H1 (cell line): Measurements from ENCODE around the gene SLIT3. TPM values are rescaled to one million over a fixed set of nuclear protein-coding genes. Genes with fewer than 3 reads are reported as not detected.

Experiments
- CTCF ChIA-PET: fragments of 300-600 bp; sonication (Branson Sonifier 250); formaldehyde crosslinking; loops from one replicate; lab custom pipeline; 2021; ENCODE audit not compliant: partially characterized antibody; lab: Charles Lee
- POLR2A ChIA-PET: fragments of 300-600 bp; sonication (Branson Sonifier 250); formaldehyde crosslinking; loops from one replicate; lab custom pipeline; 2021; ENCODE audit warnings: inconsistent platforms; ENCODE audit not compliant: partially characterized antibody; lab: Charles Lee
- DNase-seq, 2 experiments: peaks; one replicate each; pipeline versions ENCODE4 v3.0.0 to v3.0.0-alpha.2; 2010 to 2022; ENCODE audit warnings: low spot score in 2 of 2, low read depth in 1 of 2, mixed read lengths in 1 of 2
- FAIRE-seq: peaks from 2 replicates; lab custom pipeline; 2011; peaks lifted over from hg19 to GRCh38; lab: Jason Lieb, UNC
- H2AFZ ChIP-seq: 2 replicates; pipeline ENCODE4 v1.8.1; 2012; ENCODE audit warnings: low read length, inconsistent platforms
- H2AK5ac ChIP-seq: 2 replicates; pipeline ENCODE4 v1.6.1; 2013; ENCODE audit warnings: low read depth, low read length
- H2BK120ac ChIP-seq: replicated peaks from 2 replicates; pipeline ENCODE3; 2013; ENCODE audit warnings: low read depth, low read length, inconsistent platforms
- H2BK12ac ChIP-seq: 2 replicates; pipeline ENCODE4 v1.6.1; 2013; ENCODE audit warnings: low read depth, low read length
- H2BK15ac ChIP-seq: 2 replicates; pipeline ENCODE4 v1.6.1; 2013; ENCODE audit warnings: low read length
- H2BK20ac ChIP-seq: 2 replicates; pipeline ENCODE4 v1.6.1; 2013; ENCODE audit warnings: low read length
- H2BK5ac ChIP-seq: 2 replicates; pipeline ENCODE4 v1.6.1; 2013; ENCODE audit warnings: low read depth, low read length
- H3K14ac ChIP-seq: 2 replicates; pipeline ENCODE4 v1.6.1; 2013; ENCODE audit warnings: inconsistent platforms; ENCODE audit not compliant: insufficient read length
- H3K18ac ChIP-seq: 2 replicates; pipeline ENCODE4 v1.6.1; 2013; ENCODE audit warnings: low read length; ENCODE audit errors: extremely low read depth
- H3K23ac ChIP-seq: 2 replicates; pipeline ENCODE4 v1.6.1; 2013; ENCODE audit warnings: inconsistent platforms; ENCODE audit not compliant: insufficient read length
- H3K23me2 ChIP-seq: 2 replicates; pipeline ENCODE4 v1.6.1; 2013; ENCODE audit warnings: low read depth, low read length
- H3K27ac ChIP-seq: 2 replicates; pipeline ENCODE4 v1.6.1; 2011; ENCODE audit warnings: low read depth, low read length, inconsistent platforms
- H3K27me3 ChIP-seq, 4 experiments: replicated peaks in 1 of 4; 1 replicate in 1 of 4; 2 replicates in 3 of 4; pipeline versions ENCODE4 v1.6.1 to v1.8.1; 2011 to 2013; ENCODE audit warnings: low read length in 3 of 4, mild to moderate bottlenecking in 3 of 4, inconsistent platforms in 2 of 4, mixed read lengths in 2 of 4, moderate library complexity in 1 of 4; ENCODE audit not compliant: control insufficient read depth in 3 of 4, insufficient read depth in 3 of 4; ENCODE audit errors: extremely low read depth in 1 of 4
- H3K36me3 ChIP-seq, 4 experiments: 2 replicates each; pipeline versions ENCODE4 v1.6.1 to v1.8.1; 2011 to 2013; ENCODE audit warnings: mild to moderate bottlenecking in 4 of 4, low read length in 3 of 4, moderate library complexity in 2 of 4, control low read depth in 1 of 4, inconsistent platforms in 1 of 4; ENCODE audit not compliant: insufficient read depth in 4 of 4, control insufficient read depth in 2 of 4
- H3K4ac ChIP-seq: replicated peaks from 2 replicates; pipeline ENCODE3; 2013; ENCODE audit warnings: low read length, low read depth, mixed read lengths, inconsistent platforms; ENCODE audit not compliant: insufficient read length
- H3K4me1 ChIP-seq, 4 experiments: replicated peaks in 1 of 4; 1 replicate in 1 of 4; 2 replicates in 3 of 4; pipeline versions ENCODE4 v1.6.1 to v1.8.1; 2011 to 2013; ENCODE audit warnings: low read length in 3 of 4, inconsistent platforms in 2 of 4, mixed read lengths in 1 of 4; ENCODE audit not compliant: insufficient read depth in 4 of 4, control insufficient read depth in 3 of 4
- H3K4me2 ChIP-seq, 2 experiments: 2 replicates each; pipeline versions ENCODE4 v1.6.1 to v1.8.1; 2011 to 2013; ENCODE audit warnings: low read depth in 2 of 2, low read length in 2 of 2, control low read depth in 1 of 2, inconsistent platforms in 1 of 2, mild to moderate bottlenecking in 1 of 2; ENCODE audit not compliant: insufficient read depth in 1 of 2
- H3K4me3 ChIP-seq, 4 experiments: fragments of 200-600, 300-600 bp in 1 of 4; sonication (generic), shearing (Covaris generic), sonication (Bioruptor Twin) in 1 of 4; 2 replicates each; pipeline versions ENCODE4 v1.5.1 to v1.8.1; 2011 to 2016; ENCODE audit warnings: low read length in 4 of 4, low read depth in 3 of 4, control low read depth in 2 of 4, inconsistent platforms in 2 of 4, mild to moderate bottlenecking in 2 of 4, mixed read lengths in 1 of 4, moderate library complexity in 1 of 4; ENCODE audit not compliant: insufficient read depth in 2 of 4; ENCODE audit errors: extremely low read depth in 1 of 4
- H3K56ac ChIP-seq: replicated peaks from 2 replicates; pipeline ENCODE3; 2013; ENCODE audit warnings: low read depth, mild to moderate bottlenecking, mixed read lengths, low read length, inconsistent platforms; ENCODE audit not compliant: insufficient read length
- H3K79me1 ChIP-seq: 2 replicates; pipeline ENCODE4 v1.6.1; 2013; ENCODE audit warnings: low read depth, low read length, control low read depth
- H3K79me2 ChIP-seq, 2 experiments: 2 replicates each; pipeline versions ENCODE4 v1.6.1 to v1.8.1; 2012 to 2013; ENCODE audit warnings: low read length in 2 of 2, mild to moderate bottlenecking in 2 of 2, inconsistent platforms in 1 of 2; ENCODE audit not compliant: insufficient read depth in 2 of 2, control insufficient read depth in 1 of 2
- H3K9ac ChIP-seq, 4 experiments: replicated peaks in 1 of 4; 1 replicate in 1 of 4; 2 replicates in 3 of 4; pipeline versions ENCODE4 v1.6.1 to v1.8.1; 2011 to 2013; ENCODE audit warnings: low read depth in 3 of 4, low read length in 3 of 4, control low read depth in 2 of 4, mild to moderate bottlenecking in 2 of 4, moderate library complexity in 2 of 4, inconsistent platforms in 1 of 4; ENCODE audit errors: extremely low read depth in 1 of 4
- H3K9me3 ChIP-seq, 2 experiments: 2 replicates each; pipeline versions ENCODE4 v1.6.1 to v1.8.1; 2012 to 2013; ENCODE audit warnings: mild to moderate bottlenecking in 2 of 2, moderate library complexity in 2 of 2, control low read depth in 1 of 2, inconsistent platforms in 1 of 2, low read depth in 1 of 2, low read length in 1 of 2, mixed read lengths in 1 of 2; ENCODE audit not compliant: insufficient read depth in 2 of 2
- H4K20me1 ChIP-seq, 2 experiments: replicated peaks in 1 of 2; 2 replicates each; pipeline versions ENCODE3 to v1.8.1; 2011 to 2013; ENCODE audit warnings: inconsistent platforms in 2 of 2, low read length in 2 of 2, mild to moderate bottlenecking in 1 of 2; ENCODE audit not compliant: insufficient read depth in 2 of 2, control insufficient read depth in 1 of 2
- H4K5ac ChIP-seq: 2 replicates; pipeline ENCODE4 v1.6.1; 2013; ENCODE audit warnings: low read length, low read depth, mixed read lengths, inconsistent platforms; ENCODE audit not compliant: insufficient read length
- H4K8ac ChIP-seq: 2 replicates; pipeline ENCODE4 v1.8.0; 2013; ENCODE audit warnings: mild to moderate bottlenecking, moderate library complexity, low read length, inconsistent platforms; ENCODE audit not compliant: insufficient read depth; ENCODE audit errors: extremely low read depth
- H4K91ac ChIP-seq: replicated peaks from 2 replicates; pipeline ENCODE3; 2013; ENCODE audit warnings: low read length, mixed read lengths, inconsistent platforms; ENCODE audit not compliant: insufficient read length
- BCL11A ChIP-seq, 2 experiments: IDR thresholded peaks; one replicate each; pipeline ENCODE4 v1.6.1; 2011; ENCODE audit warnings: low read depth in 2 of 2, low read length in 2 of 2, mild to moderate bottlenecking in 2 of 2
- CBX5 ChIP-seq: fragments of 300-800, 300-1000 bp; sonication (generic); IDR thresholded peaks from 2 replicates; pipeline ENCODE4 v1.7.1; 2016; ENCODE audit warnings: antibody characterized with exemption, low read length, low read depth
- CTCF ChIP-seq, 3 experiments: IDR thresholded peaks; 1 replicate in 2 of 3; 2 replicates in 1 of 3; pipeline versions ENCODE4 v1.5.1 to v1.6.1; 2011; ENCODE audit warnings: low read length in 3 of 3, mild to moderate bottlenecking in 3 of 3, inconsistent platforms in 2 of 3, low read depth in 1 of 3, moderate library complexity in 1 of 3; ENCODE audit not compliant: insufficient read depth in 1 of 3; ENCODE audit errors: control extremely low read depth in 1 of 3
- EZH2 ChIP-seq: fragments of 200-600 bp; sonication (generic); IDR thresholded peaks from 2 replicates; pipeline ENCODE4 v1.7.1; 2012; ENCODE audit warnings: low read depth, mild to moderate bottlenecking, moderate library complexity, low read length, inconsistent platforms; ENCODE audit not compliant: severe bottlenecking
- GTF2F1 ChIP-seq: IDR thresholded peaks from 2 replicates; pipeline ENCODE4 v1.6.1; 2012; ENCODE audit warnings: low read depth, low read length, improper control_type of control experiment, borderline replicate concordance
- MAFK ChIP-seq: IDR thresholded peaks from 2 replicates; pipeline ENCODE4 v1.6.1; 2012; ENCODE audit warnings: low read depth, mild to moderate bottlenecking, improper control_type of control experiment, low read length
- MAX ChIP-seq: IDR thresholded peaks from 2 replicates; pipeline ENCODE4 v1.6.1; 2012; ENCODE audit warnings: inconsistent platforms
- PHF8 ChIP-seq: fragments of 200-600 bp; sonication (generic); conservative IDR thresholded peaks from 2 replicates; pipeline ENCODE4 v1.7.1; 2012; ENCODE audit warnings: low read depth, mild to moderate bottlenecking, inconsistent platforms, low read length, moderate library complexity
- WGBS, 2 experiments: shearing (Covaris generic) in 1 of 2; methylation state at CpG; one replicate each; pipeline versions ENCODE4 v1.1.6 to v1.1.7; 2013 to 2015; ENCODE audit warnings: low lambda C conversion rate in 2 of 2, mixed read lengths in 2 of 2, inconsistent platforms in 1 of 2, low coverage in 1 of 2, missing lambda C conversion rate in 1 of 2; ENCODE audit not compliant: insufficient replicate concordance in 2 of 2, insufficient coverage in 1 of 2, insufficient read length in 1 of 2; ENCODE audit errors: extremely low coverage in 1 of 2, missing lambda C conversion rate in 1 of 2; 5-methylcytosine and 5-hydroxymethylcytosine counted together
- polyA plus RNA-seq, 7 experiments: library from polyadenylated mRNA; depleted of rRNA in 3 of 7; stranded (reverse) in 5 of 7; unstranded in 2 of 7; fragments of >200 nt in 5 of 7; fragments of 200-250 nt in 2 of 7; gene quantifications; 1 replicate in 5 of 7; 2 replicates in 1 of 7; 4 replicates in 1 of 7; pipeline versions ENCODE4 v1.2.1 to v1.2.3, GENCODE V29; 2011 to 2013; ENCODE audit warnings: missing spikeins in 2 of 7, mixed read lengths in 2 of 7
- total RNA-seq: library from RNA; stranded (reverse); fragmentation: NEBNext Ultra II Directional; extraction: Animal tissue kit (Norgen Biotek cat#: 25700); gene quantifications from 2 replicates; pipeline ENCODE4 v1.2.1, GENCODE V29; 2021

Gene SLIT3
- total and polyA plus RNA-seq, 2 of the 8 experiments (the other 6 are each of a cell fraction or from before 2014, with no cell fraction given) = 1.1 to 1.2 TPM

- Histone ChIP-seq H4K5ac (no peak overlapping the region), H2BK20ac (no peak overlapping the region), H3K23ac (no peak overlapping the region), H2BK15ac (no peak overlapping the region), H2AK5ac (no peak overlapping the region), H3K4me3 (no peak overlapping the region), H4K8ac (no peak overlapping the region), H3K56ac (no peak overlapping the region), H3K4ac (no peak overlapping the region), H3K9me3 (no peaks in the 10 kb centered on the region; a peak in 1 of 4 replicates), H2BK120ac (no peak overlapping the region), H3K27me3 (no peaks in the 10 kb centered on the region), H3K23me2 (no peaks in the 10 kb centered on the region), H3K18ac (no peak overlapping the region), H3K14ac (no peak overlapping the region), H3K27ac (no peak overlapping the region), H3K79me2 (no peaks in the 10 kb centered on the region), H3K4me2 (no peak overlapping the region), H3K79me1 (no peaks in the 10 kb centered on the region), H4K20me1 (no peaks in the 10 kb centered on the region), H2BK5ac (no peak overlapping the region), H3K36me3 (no peaks in the 10 kb centered on the region), H4K91ac (no peak overlapping the region), H2AFZ (0 out of 2 replicates have a peak overlapping the region, but pooled peaks have one; percentile 48), H3K4me1 (peaks cover 3 to 13% (median 9%) of the 10 kb centered on the region in 4 experiments), H2BK12ac (no peak overlapping the region), H3K9ac (no peak overlapping the region)
- CTCF ChIA-PET = interaction anchor here (0.7 to 1.1 kb wide), 4 partner anchors 28 to 565 kb away, joined by 3 to 4 read pairs (median 3); no protein-coding TSS in a partner anchor
- POLR2A ChIA-PET = no interaction called here
- FAIRE-seq = no peak
- no peak for DNase-seq
- 79% methylated on average over 5 of the region's 5 CpGs; no CpG with 5 or more reads in 1 of the 2 experiments for WGBS, 2 experiments
- TF ChIP-seq BCL11A (IDR thresholded peaks at IDR 0.05; ENCODE audit: low read depth in 2 of 2, low read length in 2 of 2) (no peak), MAFK (no peak), CBX5 (no peak), MAX (no peak), EZH2 (no peak), PHF8 (no peak), CTCF (IDR thresholded peaks at IDR 0.05; ENCODE audit: control extremely low read depth in 1 of 3, insufficient read depth in 1 of 3, low read depth in 1 of 3, low read length in 3 of 3) (no peak), GTF2F1 (no peak)
- TF ChIP-seq, all 59 proteins: peak for 0
Measured at GRCh38 chr5:169015991-169016390, 284.9 kb downstream of the SLIT3 start.
